Liver (tissue), 9 donors: ENCODE measurements around the gene SEC62. TPM values are rescaled to one million over a fixed set of nuclear protein-coding genes. Genes with fewer than 3 reads are reported as not detected.

Source experiments
- DNase-seq: peaks from one replicate; pipeline ENCODE4 v3.0.0-alpha.2; 2017; ENCODE audit warnings: low spot score
- H3K27ac ChIP-seq, 2 donors: one replicate each; pipeline ENCODE4 v1.7.0; 2013; ENCODE audit warnings: inconsistent platforms in 2 of 2, low read length in 2 of 2, control low read depth in 1 of 2, low read depth in 1 of 2, mild to moderate bottlenecking in 1 of 2
- H3K27me3 ChIP-seq, 4 donors: one replicate each; pipeline versions ENCODE4 v1.6.1 to v1.7.0; 2013; ENCODE audit warnings: low read length in 3 of 4, inconsistent platforms in 1 of 4, mild to moderate bottlenecking in 1 of 4, moderate library complexity in 1 of 4; ENCODE audit not compliant: control insufficient read depth in 4 of 4, insufficient read depth in 4 of 4
- H3K36me3 ChIP-seq, 4 donors: one replicate each; pipeline versions ENCODE4 v1.6.1 to v1.7.0; 2013; ENCODE audit warnings: low read length in 3 of 4, mild to moderate bottlenecking in 3 of 4, low read depth in 1 of 4, moderate library complexity in 1 of 4; ENCODE audit not compliant: control insufficient read depth in 4 of 4, insufficient read depth in 3 of 4
- H3K4me1 ChIP-seq, 4 donors: one replicate each; pipeline versions ENCODE4 v1.6.1 to v1.7.0; 2013; ENCODE audit warnings: low read length in 3 of 4, mild to moderate bottlenecking in 3 of 4, moderate library complexity in 1 of 4; ENCODE audit not compliant: control insufficient read depth in 4 of 4, insufficient read depth in 4 of 4
- H3K4me3 ChIP-seq, 3 donors: one replicate each; pipeline versions ENCODE4 v1.6.1 to v1.7.0; 2013; ENCODE audit warnings: low read length in 3 of 3, control low read depth in 1 of 3, low read depth in 1 of 3, mild to moderate bottlenecking in 1 of 3
- H3K9ac ChIP-seq, 2 donors: one replicate each; pipeline ENCODE4 v1.7.0; 2013; ENCODE audit warnings: low read length in 2 of 2, mild to moderate bottlenecking in 2 of 2, moderate library complexity in 2 of 2, control low read depth in 1 of 2, low read depth in 1 of 2
- H3K9me3 ChIP-seq, 4 donors: one replicate each; pipeline versions ENCODE4 v1.6.1 to v1.7.0; 2013; ENCODE audit warnings: low read length in 3 of 4; ENCODE audit not compliant: control insufficient read depth in 4 of 4
- CTCF ChIP-seq: fragments of 150-350 bp; IDR thresholded peaks from 2 replicates; pipeline ENCODE4 v1.5.1; 2017; ENCODE audit warnings: improper control_type of control experiment, low read depth, low read length; ENCODE audit not compliant: missing input control
- EGR1 ChIP-seq, 2 donors: IDR thresholded peaks; 2 replicates each; pipeline ENCODE4 v1.6.1; 2016 to 2018; ENCODE audit warnings: antibody characterized with exemption in 2 of 2, low read depth in 2 of 2
- FOXA1 ChIP-seq: IDR thresholded peaks from 2 replicates; pipeline ENCODE4 v1.6.1; 2016; ENCODE audit warnings: antibody characterized with exemption
- FOXA2 ChIP-seq: IDR thresholded peaks from 2 replicates; pipeline ENCODE4 v1.6.1; 2016; ENCODE audit warnings: antibody characterized with exemption
- GABPA ChIP-seq, 2 donors: IDR thresholded peaks in 1 of 2; conservative IDR thresholded peaks in 1 of 2; 2 replicates each; pipeline ENCODE4 v1.6.1; 2016; ENCODE audit warnings: antibody characterized with exemption in 2 of 2, mild to moderate bottlenecking in 1 of 2, moderate library complexity in 1 of 2
- HNF4A ChIP-seq, 2 donors: conservative IDR thresholded peaks; 2 replicates each; pipeline ENCODE4 v1.6.1; 2016; ENCODE audit warnings: antibody characterized with exemption in 2 of 2, mild to moderate bottlenecking in 2 of 2
- HNF4G ChIP-seq: IDR thresholded peaks from 2 replicates; pipeline ENCODE4 v1.6.1; 2016; ENCODE audit warnings: antibody characterized with exemption
- JUND ChIP-seq, 2 donors: IDR thresholded peaks; 2 replicates each; pipeline ENCODE4 v1.6.1; 2016; ENCODE audit warnings: antibody characterized with exemption in 2 of 2
- RAD21 ChIP-seq, 2 donors: IDR thresholded peaks; 2 replicates each; pipeline ENCODE4 v1.6.1; 2016; ENCODE audit warnings: antibody characterized with exemption in 2 of 2, mild to moderate bottlenecking in 2 of 2
- RXRA ChIP-seq, 2 donors: IDR thresholded peaks; 2 replicates each; pipeline ENCODE4 v1.6.1; 2017 to 2018; ENCODE audit warnings: antibody characterized with exemption in 2 of 2, mild to moderate bottlenecking in 1 of 2
- SP1 ChIP-seq: IDR thresholded peaks from 2 replicates; pipeline ENCODE4 v1.6.1; 2018; ENCODE audit warnings: antibody characterized with exemption, mild to moderate bottlenecking
- TAF1 ChIP-seq: conservative IDR thresholded peaks from 2 replicates; pipeline ENCODE4 v1.6.1; 2016; ENCODE audit warnings: antibody characterized with exemption, mild to moderate bottlenecking
- YY1 ChIP-seq: IDR thresholded peaks from 2 replicates; pipeline ENCODE4 v1.6.1; 2016; ENCODE audit warnings: antibody characterized with exemption, mild to moderate bottlenecking
- ZBTB33 ChIP-seq: IDR thresholded peaks from 2 replicates; pipeline ENCODE4 v1.6.1; 2016; ENCODE audit warnings: antibody characterized with exemption
- whole genome bisulfite sequencing: extraction: QIAGEN DNeasy Blood & Tissue Kit; methylation state at CpG from one replicate; pipeline ENCODE4 v1.1.7; 2013; 5-methylcytosine and 5-hydroxymethylcytosine counted together
- polyA plus RNA-seq, 2 donors: library from polyadenylated mRNA; stranded (reverse) in 1 of 2; unstranded in 1 of 2; fragments of 200-250 nt in 1 of 2; fragments of >200 nt in 1 of 2; fragmentation: Nextera tagmentation in 1 of 2; extraction: Ambion mirVana in 1 of 2; gene quantifications; one replicate each; pipeline versions ENCODE4 v1.2.1 to v1.2.3, GENCODE V29; 2013 to 2015
- total RNA-seq, 2 donors: library from RNA; depleted of rRNA; stranded (reverse); fragments of >200 nt; gene quantifications; one replicate each; pipeline ENCODE4 v1.2.3, GENCODE V29; 2014
- TF ChIP-seq, protein P1 (sequence below): IDR thresholded peaks from 2 replicates; pipeline ENCODE4 v1.6.1; 2016; ENCODE audit warnings: antibody characterized with exemption
- TF ChIP-seq, protein P2 (sequence below): IDR thresholded peaks from 2 replicates; pipeline ENCODE4 v1.6.1; 2016; ENCODE audit warnings: antibody characterized with exemption, mild to moderate bottlenecking
- TF ChIP-seq, protein P3 (sequence below): IDR thresholded peaks from 2 replicates; pipeline ENCODE4 v1.6.1; 2016; ENCODE audit warnings: antibody characterized with exemption
- donor health status: healthy.
- donor health status: healthy.
- donor health status: healthy.
- donor health status: healthy.
- donor health status: healthy.

The SEC62 gene
- total and polyA plus RNA-seq, 4 donors = 40.1 to 200 (median 63.3) TPM

- peaks cover 0 to 20% (median 11%) of the 10 kb centered on the region in 4 donors for H3K36me3 ChIP-seq
- H3K27me3 ChIP-seq = no peaks in the 10 kb centered on the region
- H3K4me1 ChIP-seq = no peaks in the 10 kb centered on the region
- WGBS = 25% methylated on average over 2 of the region's 2 CpGs
- H3K4me3 ChIP-seq = no peak overlapping the region
- no peak overlapping the region for H3K27ac ChIP-seq
- H3K9me3 ChIP-seq = no peaks in the 10 kb centered on the region
- DNase-seq = no peak
- TF ChIP-seq, protein P1, sequence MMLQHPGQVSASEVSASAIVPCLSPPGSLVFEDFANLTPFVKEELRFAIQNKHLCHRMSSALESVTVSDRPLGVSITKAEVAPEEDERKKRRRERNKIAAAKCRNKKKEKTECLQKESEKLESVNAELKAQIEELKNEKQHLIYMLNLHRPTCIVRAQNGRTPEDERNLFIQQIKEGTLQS = no peak
- no peak for TF ChIP-seq FOXA2
- no peak for TF ChIP-seq CTCF
- TF ChIP-seq JUND (IDR thresholded peaks at IDR 0.05) = no peak
- TF ChIP-seq EGR1 (IDR thresholded peaks at IDR 0.05; ENCODE audit: low read depth in 2 of 2) = no peak
- TF ChIP-seq TAF1 = no peak
- TF ChIP-seq RAD21 (IDR thresholded peaks at IDR 0.05) = no peak
- no peak for TF ChIP-seq HNF4G
- TF ChIP-seq, protein P2, sequence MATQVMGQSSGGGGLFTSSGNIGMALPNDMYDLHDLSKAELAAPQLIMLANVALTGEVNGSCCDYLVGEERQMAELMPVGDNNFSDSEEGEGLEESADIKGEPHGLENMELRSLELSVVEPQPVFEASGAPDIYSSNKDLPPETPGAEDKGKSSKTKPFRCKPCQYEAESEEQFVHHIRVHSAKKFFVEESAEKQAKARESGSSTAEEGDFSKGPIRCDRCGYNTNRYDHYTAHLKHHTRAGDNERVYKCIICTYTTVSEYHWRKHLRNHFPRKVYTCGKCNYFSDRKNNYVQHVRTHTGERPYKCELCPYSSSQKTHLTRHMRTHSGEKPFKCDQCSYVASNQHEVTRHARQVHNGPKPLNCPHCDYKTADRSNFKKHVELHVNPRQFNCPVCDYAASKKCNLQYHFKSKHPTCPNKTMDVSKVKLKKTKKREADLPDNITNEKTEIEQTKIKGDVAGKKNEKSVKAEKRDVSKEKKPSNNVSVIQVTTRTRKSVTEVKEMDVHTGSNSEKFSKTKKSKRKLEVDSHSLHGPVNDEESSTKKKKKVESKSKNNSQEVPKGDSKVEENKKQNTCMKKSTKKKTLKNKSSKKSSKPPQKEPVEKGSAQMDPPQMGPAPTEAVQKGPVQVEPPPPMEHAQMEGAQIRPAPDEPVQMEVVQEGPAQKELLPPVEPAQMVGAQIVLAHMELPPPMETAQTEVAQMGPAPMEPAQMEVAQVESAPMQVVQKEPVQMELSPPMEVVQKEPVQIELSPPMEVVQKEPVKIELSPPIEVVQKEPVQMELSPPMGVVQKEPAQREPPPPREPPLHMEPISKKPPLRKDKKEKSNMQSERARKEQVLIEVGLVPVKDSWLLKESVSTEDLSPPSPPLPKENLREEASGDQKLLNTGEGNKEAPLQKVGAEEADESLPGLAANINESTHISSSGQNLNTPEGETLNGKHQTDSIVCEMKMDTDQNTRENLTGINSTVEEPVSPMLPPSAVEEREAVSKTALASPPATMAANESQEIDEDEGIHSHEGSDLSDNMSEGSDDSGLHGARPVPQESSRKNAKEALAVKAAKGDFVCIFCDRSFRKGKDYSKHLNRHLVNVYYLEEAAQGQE = no peak
- no peak for TF ChIP-seq GABPA (IDR thresholded peaks at IDR 0.05 in 1 of 2, conservative IDR thresholded peaks at IDR 0.05 in 1 of 2)
- TF ChIP-seq YY1 = no peak
- no peak overlapping the region for H3K9ac ChIP-seq
Measured at GRCh38 chr3:169998668-169999131, 32.1 kb downstream of the SEC62 start.

GRCh38 chr3:169999433-169999832 lies 32.8 kb downstream of the SEC62 start:
- DNase-seq = no peak
- H3K36me3 ChIP-seq = peaks cover 0 to 14% (median 7%) of the 10 kb centered on the region in 4 donors
- WGBS = 99% methylated on average over 1 of the region's 1 CpG
- TF ChIP-seq HNF4A (conservative IDR thresholded peaks at IDR 0.05) = no peak
- TF ChIP-seq YY1 = no peak
- TF ChIP-seq, protein P2 = no peak
- no peak for TF ChIP-seq RXRA (IDR thresholded peaks at IDR 0.05)
- no peak for TF ChIP-seq FOXA1
- no peak for TF ChIP-seq GABPA (IDR thresholded peaks at IDR 0.05 in 1 of 2, conservative IDR thresholded peaks at IDR 0.05 in 1 of 2)
- no peak for TF ChIP-seq JUND (IDR thresholded peaks at IDR 0.05)
- no peak for TF ChIP-seq ZBTB33
- TF ChIP-seq FOXA2 = no peak
- no peak for TF ChIP-seq RAD21 (IDR thresholded peaks at IDR 0.05)
- TF ChIP-seq TAF1 = no peak
- no peak for TF ChIP-seq EGR1 (IDR thresholded peaks at IDR 0.05; ENCODE audit: low read depth in 2 of 2)
- TF ChIP-seq, protein P1 = no peak
- TF ChIP-seq, protein P3, sequence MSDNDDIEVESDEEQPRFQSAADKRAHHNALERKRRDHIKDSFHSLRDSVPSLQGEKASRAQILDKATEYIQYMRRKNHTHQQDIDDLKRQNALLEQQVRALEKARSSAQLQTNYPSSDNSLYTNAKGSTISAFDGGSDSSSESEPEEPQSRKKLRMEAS = no peak
- no peak for TF ChIP-seq SP1
- TF ChIP-seq HNF4G = no peak

More at GRCh38 chr3:169999433-169999832, 32.8 kb downstream of the SEC62 start:
- Histone ChIP-seq H3K4me1 (no peaks in the 10 kb centered on the region), H3K9ac (no peak overlapping the region), H3K4me3 (no peak overlapping the region), H3K27ac (no peak overlapping the region), H3K9me3 (no peaks in the 10 kb centered on the region), H3K27me3 (no peaks in the 10 kb centered on the region)
